ENCODE results near the gene WFDC5.
"Not testable (repeated sequence)": the region's sequence is repeated elsewhere in the genome, so short reads cannot be mapped to it uniquely, and the experiment has no call there.

WFDC5 gene

DNA sequence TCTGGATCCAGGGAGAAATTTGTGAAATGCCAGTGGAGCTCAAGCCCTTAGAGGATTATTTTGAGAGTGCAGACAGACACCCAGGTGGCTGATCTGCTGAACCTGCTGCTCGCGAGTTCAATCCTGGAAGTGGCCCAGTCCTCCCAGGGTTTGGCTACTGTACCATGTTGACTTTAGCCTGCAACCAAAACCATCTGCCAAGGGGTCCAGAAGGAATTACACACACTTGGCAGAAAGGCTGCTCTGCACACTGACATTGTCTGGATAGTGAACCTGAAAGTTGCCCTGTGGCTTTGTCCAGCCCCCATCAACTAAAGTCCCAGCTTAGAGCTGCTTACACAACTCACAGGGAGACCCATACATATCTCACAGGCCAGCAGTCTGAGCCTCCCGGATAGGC, 38.2 kb upstream of the WFDC5 start:
- TF ChIP-seq, protein P1, sequence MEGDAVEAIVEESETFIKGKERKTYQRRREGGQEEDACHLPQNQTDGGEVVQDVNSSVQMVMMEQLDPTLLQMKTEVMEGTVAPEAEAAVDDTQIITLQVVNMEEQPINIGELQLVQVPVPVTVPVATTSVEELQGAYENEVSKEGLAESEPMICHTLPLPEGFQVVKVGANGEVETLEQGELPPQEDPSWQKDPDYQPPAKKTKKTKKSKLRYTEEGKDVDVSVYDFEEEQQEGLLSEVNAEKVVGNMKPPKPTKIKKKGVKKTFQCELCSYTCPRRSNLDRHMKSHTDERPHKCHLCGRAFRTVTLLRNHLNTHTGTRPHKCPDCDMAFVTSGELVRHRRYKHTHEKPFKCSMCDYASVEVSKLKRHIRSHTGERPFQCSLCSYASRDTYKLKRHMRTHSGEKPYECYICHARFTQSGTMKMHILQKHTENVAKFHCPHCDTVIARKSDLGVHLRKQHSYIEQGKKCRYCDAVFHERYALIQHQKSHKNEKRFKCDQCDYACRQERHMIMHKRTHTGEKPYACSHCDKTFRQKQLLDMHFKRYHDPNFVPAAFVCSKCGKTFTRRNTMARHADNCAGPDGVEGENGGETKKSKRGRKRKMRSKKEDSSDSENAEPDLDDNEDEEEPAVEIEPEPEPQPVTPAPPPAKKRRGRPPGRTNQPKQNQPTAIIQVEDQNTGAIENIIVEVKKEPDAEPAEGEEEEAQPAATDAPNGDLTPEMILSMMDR (IDR thresholded peaks at IDR 0.05; ENCODE audit: low read depth, low read length, missing control alignments), result no peak
- H3K4me3 ChIP-seq (ENCODE audit: low read depth, low read length), result no peak overlapping the region
- DNase-seq (ENCODE audit: low read depth), result no peak

DNA sequence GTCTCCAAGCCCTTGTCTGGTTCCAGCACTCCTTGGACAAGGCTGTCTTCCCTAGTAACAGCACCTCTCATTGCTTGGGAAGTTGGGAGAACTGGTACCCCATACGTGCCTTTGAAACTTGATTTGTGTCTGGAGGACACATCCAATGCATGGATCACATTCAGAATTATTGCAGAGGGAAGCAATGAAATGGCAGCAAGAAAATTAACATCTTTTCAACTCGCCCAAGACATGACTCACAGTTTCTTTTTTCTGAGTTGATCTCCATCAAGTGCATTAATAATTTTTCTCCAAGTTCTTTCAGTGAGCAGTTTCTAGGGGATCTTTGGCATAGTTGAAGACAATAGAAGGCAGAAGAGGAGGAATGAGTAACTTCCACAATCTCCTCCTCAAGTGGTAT, 37.4 kb upstream of the WFDC5 start:
- DNase-seq (ENCODE audit: low read depth), result no peak
- TF ChIP-seq, protein P1 (IDR thresholded peaks at IDR 0.05; ENCODE audit: low read depth, low read length, missing control alignments), result no peak
- H3K4me3 ChIP-seq (ENCODE audit: low read depth, low read length), result no peak overlapping the region

DNA sequence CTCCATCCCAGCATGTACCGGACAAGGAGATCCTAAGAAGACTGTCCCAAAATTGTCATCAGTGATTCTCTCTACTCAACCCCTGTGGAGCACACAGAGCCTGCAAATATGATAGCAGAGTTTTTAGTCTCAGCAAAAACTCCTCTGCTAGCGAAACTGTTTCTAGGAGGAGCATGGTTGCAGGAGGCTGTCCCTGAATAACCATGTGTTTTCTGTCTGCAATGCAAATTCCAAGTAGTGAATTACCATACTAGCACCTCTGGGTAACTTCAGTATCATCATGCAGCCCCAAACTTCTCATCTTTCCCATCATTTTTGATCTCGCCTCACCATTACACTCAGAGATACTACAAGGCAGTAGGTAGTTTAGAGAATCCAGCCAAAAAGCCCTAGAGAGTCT, 34.1 kb upstream of the WFDC5 start:
- TF ChIP-seq, protein P1 (IDR thresholded peaks at IDR 0.05; ENCODE audit: low read depth, low read length, missing control alignments), result no peak
- DNase-seq (ENCODE audit: low read depth), result no peak
- H3K4me3 ChIP-seq (ENCODE audit: low read depth, low read length), result no peak overlapping the region

DNA sequence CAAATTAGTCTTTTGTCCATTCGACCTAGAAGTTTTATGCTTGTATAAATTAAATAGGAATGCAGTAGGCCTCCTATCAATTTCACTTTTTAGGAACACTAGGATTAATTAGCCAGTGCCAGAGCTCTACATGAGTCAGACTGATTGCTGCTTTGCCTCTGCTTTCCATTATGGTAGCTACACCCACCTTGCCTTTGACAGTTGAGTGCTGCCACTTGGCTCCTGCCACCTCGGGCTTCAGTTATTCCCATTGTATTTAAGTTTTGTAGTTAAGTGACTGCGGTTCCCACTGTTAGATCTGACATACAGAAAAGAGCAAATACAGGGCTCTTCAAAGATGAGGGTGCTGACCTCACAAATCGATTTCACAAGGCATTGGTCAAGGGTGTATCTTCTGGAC, 25.9 kb upstream of the WFDC5 start:
- no peak overlapping the region for H3K4me3 ChIP-seq (ENCODE audit: low read depth, low read length)
- DNase-seq (ENCODE audit: low read depth), result no peak
- TF ChIP-seq, protein P1 (IDR thresholded peaks at IDR 0.05; ENCODE audit: low read depth, low read length, missing control alignments), result no peak

DNA sequence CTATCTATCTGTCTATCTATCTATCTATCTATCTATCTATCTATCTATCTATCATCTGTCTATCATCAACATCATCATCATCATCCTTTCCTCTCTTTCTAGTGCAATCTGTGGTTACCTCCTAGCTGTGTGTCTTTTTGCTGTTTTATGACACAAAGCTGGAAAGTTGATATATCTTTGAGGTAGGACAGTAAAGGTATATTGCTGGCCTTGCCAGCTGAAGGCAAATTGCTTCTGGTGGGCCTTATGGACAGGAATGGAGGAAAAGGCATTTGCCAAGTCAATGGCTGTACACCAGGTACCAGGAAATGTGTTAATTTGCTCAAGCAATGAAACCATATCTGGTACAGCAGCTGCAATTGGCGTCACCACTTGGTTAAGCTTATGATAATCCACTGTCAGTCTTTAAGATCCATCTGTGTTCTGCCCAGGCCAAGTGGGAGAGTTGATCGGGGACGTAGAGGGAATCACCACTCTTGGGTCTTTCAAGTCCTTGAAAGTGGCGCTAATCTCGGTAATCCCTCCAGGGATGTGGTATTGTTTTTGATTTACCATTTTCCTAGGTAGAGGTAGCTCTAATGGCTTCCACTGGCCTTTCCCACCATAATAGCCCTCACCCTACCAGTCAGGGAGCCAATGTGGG, 24.9 kb upstream of the WFDC5 start:
- DNase-seq (ENCODE audit: low read depth); H3K4me3 ChIP-seq (ENCODE audit: low read depth, low read length): not testable (repeated sequence)

DNA sequence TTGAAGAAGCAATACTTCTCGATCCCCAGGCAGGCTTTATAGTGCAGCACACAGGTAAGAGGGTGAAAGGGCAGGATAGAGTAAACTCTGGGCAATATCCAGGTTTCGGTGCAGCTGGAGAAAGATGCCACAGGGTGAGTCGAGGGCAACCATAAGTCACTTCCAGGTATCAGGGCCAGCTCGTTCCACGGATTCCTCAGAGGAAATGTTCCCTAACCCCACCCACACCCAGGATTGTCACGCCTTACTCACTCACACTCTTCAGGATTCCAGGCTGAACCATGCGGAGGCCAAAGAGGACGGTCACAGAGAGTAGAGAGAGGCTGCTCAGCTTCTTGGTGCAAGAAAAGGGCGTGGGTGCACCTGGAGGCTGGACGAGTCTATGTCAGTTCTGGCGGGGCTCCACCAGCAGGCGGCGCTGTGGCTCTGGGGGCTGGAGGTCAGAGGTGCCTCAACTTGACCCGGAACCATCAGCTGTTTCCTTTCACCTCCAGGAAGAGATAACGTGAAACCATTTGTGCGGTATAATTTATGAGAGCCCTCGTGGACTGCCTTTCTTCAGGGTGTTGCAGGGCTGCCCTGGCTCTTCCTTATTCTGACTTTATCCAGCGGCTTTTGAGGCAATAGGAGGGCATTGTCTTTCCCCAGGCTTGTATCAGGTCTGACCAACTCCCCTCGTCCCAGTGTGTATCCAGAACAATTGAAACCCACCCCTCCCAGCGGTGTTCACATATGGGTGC, 23.8 kb upstream of the WFDC5 start:
- peak; percentile 2 for DNase-seq (ENCODE audit: low read depth)
- no peak overlapping the region for H3K4me3 ChIP-seq (ENCODE audit: low read depth, low read length)
- TF ChIP-seq, protein P1 (IDR thresholded peaks at IDR 0.05; ENCODE audit: low read depth, low read length, missing control alignments), result peak; percentile 95

DNA sequence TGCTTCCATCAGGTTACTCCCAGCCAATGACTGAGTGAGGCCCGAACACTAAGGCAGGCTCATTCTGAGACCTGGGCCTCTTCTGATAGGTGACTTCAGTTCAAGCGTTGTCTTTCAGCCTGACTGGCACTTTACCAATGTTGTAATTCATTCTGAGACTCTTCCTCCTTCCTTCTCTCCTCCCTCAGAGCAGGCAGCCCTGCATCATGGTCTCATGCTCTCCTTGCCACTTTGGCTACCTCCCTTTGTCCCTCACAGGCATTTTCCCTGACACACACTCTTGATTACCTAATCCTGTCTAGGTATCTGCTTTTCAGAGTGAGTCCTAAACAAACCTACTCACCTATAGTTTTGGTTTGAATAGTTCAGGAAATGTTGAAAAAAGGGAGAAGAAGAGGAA, 21.9 kb upstream of the WFDC5 start:
- no peak overlapping the region for H3K4me3 ChIP-seq (ENCODE audit: low read depth, low read length)
- DNase-seq (ENCODE audit: low read depth), result no peak
- TF ChIP-seq, protein P1 (IDR thresholded peaks at IDR 0.05; ENCODE audit: low read depth, low read length, missing control alignments), result no peak
